NK-92 treated with Interleukin-12 subunit alpha and Interleukin-12 subunit beta, amount 100 ng/mL, for 24 hours (cell line): Measurements from ENCODE around the gene DIP2C.

Source experiments
- DNase-seq: peaks from one replicate; lab custom pipeline; 2025; lab: John Stamatoyannopoulos, UW

DIP2C gene

GRCh38 chr10:675532-675931 is 13.9 kb downstream of the DIP2C start:
- DNase-seq: no peak

- DNase-seq: no peak
Measured at GRCh38 chr10:673492-673891, 16.0 kb downstream of the DIP2C start.

GRCh38 chr10:672992-673391 is 16.5 kb downstream of the DIP2C start:
- no peak for DNase-seq

GRCh38 chr10:672203-672602 is 17.3 kb downstream of the DIP2C start:
- no peak for DNase-seq

GRCh38 chr10:670990-671389 is 18.5 kb downstream of the DIP2C start:
- DNase-seq: no peak

GRCh38 chr10:670038-670437 is 19.4 kb downstream of the DIP2C start:
- DNase-seq: no peak

- DNase-seq: no peak
Measured at GRCh38 chr10:668786-669485, 20.5 kb downstream of the DIP2C start.

GRCh38 chr10:667602-668143 is 21.8 kb downstream of the DIP2C start:
- DNase-seq: no peak

GRCh38 chr10:667096-667495 is 22.4 kb downstream of the DIP2C start:
- DNase-seq: no peak

- DNase-seq: no peak
Measured at GRCh38 chr10:666237-667012, 23.0 kb downstream of the DIP2C start.

GRCh38 chr10:665579-666091 is 23.8 kb downstream of the DIP2C start:
- no peak for DNase-seq

GRCh38 chr10:664893-665292 is 24.6 kb downstream of the DIP2C start:
- no peak for DNase-seq

- DNase-seq: no peak
Measured at GRCh38 chr10:664301-664700, 25.2 kb downstream of the DIP2C start.

- no peak for DNase-seq
Measured at GRCh38 chr10:663831-664251, 25.6 kb downstream of the DIP2C start.

- DNase-seq: no peak
Measured at GRCh38 chr10:663466-663751, 26.1 kb downstream of the DIP2C start.

GRCh38 chr10:662686-663465 is 26.6 kb downstream of the DIP2C start:
- no peak for DNase-seq

- DNase-seq: no peak
Measured at GRCh38 chr10:662223-662605, 27.3 kb downstream of the DIP2C start.

- DNase-seq: no peak
Measured at GRCh38 chr10:661597-662222, 27.8 kb downstream of the DIP2C start.

- DNase-seq: no peak
Measured at GRCh38 chr10:660970-661596, 28.4 kb downstream of the DIP2C start.

GRCh38 chr10:660413-660969 is 29.0 kb downstream of the DIP2C start:
- no peak for DNase-seq

GRCh38 chr10:659688-660141 is 29.8 kb downstream of the DIP2C start:
- DNase-seq: no peak
